CD14-positive monocyte (primary cell): Measurements from ENCODE around the gene NBAS. TPM values are rescaled to one million over a fixed set of nuclear protein-coding genes. Genes with fewer than 3 reads are reported as not detected.

Experiments
- DNase-seq, 3 donors: peaks; one replicate each; pipeline ENCODE4 v3.0.0-alpha.2; 2011 to 2022
- H2AFZ ChIP-seq: 2 replicates; pipeline ENCODE4 v1.6.0; 2012; ENCODE audit warnings: mild to moderate bottlenecking, low read depth, low read length, inconsistent platforms; ENCODE audit not compliant: insufficient read depth, poor library complexity, severe bottlenecking
- H3K27ac ChIP-seq, 2 donors: 1 replicate in 1 of 2; 2 replicates in 1 of 2; pipeline ENCODE4 v1.5.1; 2012 to 2013; ENCODE audit warnings: low read length in 2 of 2, control low read depth in 1 of 2, inconsistent platforms in 1 of 2, low read depth in 1 of 2, mild to moderate bottlenecking in 1 of 2
- H3K27me3 ChIP-seq, 2 donors: one replicate each; pipeline versions ENCODE4 v1.6.0 to v1.6.1; 2011 to 2013; ENCODE audit warnings: low read length in 2 of 2; ENCODE audit not compliant: control insufficient read depth in 2 of 2, insufficient read depth in 2 of 2
- H3K36me3 ChIP-seq, 2 donors: replicated peaks in 1 of 2; 1 replicate in 1 of 2; 2 replicates in 1 of 2; pipeline versions ENCODE4 v1.5.1 to v1.6.1; 2012 to 2013; ENCODE audit warnings: low read length in 2 of 2, control low read depth in 1 of 2, inconsistent platforms in 1 of 2, mild to moderate bottlenecking in 1 of 2; ENCODE audit not compliant: insufficient read depth in 2 of 2, control insufficient read depth in 1 of 2
- H3K4me1 ChIP-seq, 2 donors: 1 replicate in 1 of 2; 2 replicates in 1 of 2; pipeline versions ENCODE4 v1.5.1 to v1.6.1; 2012 to 2013; ENCODE audit warnings: low read length in 2 of 2, control low read depth in 1 of 2, inconsistent platforms in 1 of 2, mild to moderate bottlenecking in 1 of 2, moderate library complexity in 1 of 2; ENCODE audit not compliant: insufficient read depth in 2 of 2, control insufficient read depth in 1 of 2
- H3K4me2 ChIP-seq: replicated peaks from 2 replicates; pipeline ENCODE3; 2012; ENCODE audit warnings: low read length, moderate library complexity, mild to moderate bottlenecking; ENCODE audit not compliant: poor library complexity, severe bottlenecking; ENCODE audit errors: extremely low read depth
- H3K4me3 ChIP-seq, 3 experiments: fragments of 200-600 bp in 1 of 3; sonication (generic) in 1 of 3; replicated peaks in 1 of 3; 1 replicate in 2 of 3; 2 replicates in 1 of 3; pipeline ENCODE4 v1.5.1; 2011 to 2013; ENCODE audit warnings: low read length in 3 of 3, mild to moderate bottlenecking in 3 of 3, control low read depth in 2 of 3, low read depth in 2 of 3, inconsistent platforms in 1 of 3, moderate library complexity in 1 of 3
- H3K79me2 ChIP-seq: 2 replicates; pipeline ENCODE4 v1.6.0; 2012; ENCODE audit warnings: mild to moderate bottlenecking, control low read depth, inconsistent platforms, low read length, moderate library complexity; ENCODE audit not compliant: insufficient read depth
- H3K9ac ChIP-seq: 2 replicates; pipeline ENCODE4 v1.6.0; 2017; ENCODE audit warnings: low read length, mild to moderate bottlenecking; ENCODE audit not compliant: insufficient read depth, poor library complexity, severe bottlenecking
- H3K9me3 ChIP-seq, 2 donors: replicated peaks in 1 of 2; 1 replicate in 1 of 2; 2 replicates in 1 of 2; pipeline versions ENCODE4 v1.5.1 to v1.6.1; 2012 to 2013; ENCODE audit warnings: low read length in 2 of 2, control low read depth in 1 of 2; ENCODE audit not compliant: control insufficient read depth in 1 of 2, insufficient read depth in 1 of 2
- H4K20me1 ChIP-seq: 2 replicates; pipeline ENCODE4 v1.6.0; 2012; ENCODE audit warnings: mild to moderate bottlenecking, low read length, control low read depth, moderate library complexity; ENCODE audit not compliant: insufficient read depth
- H3K27ac Mint-ChIP-seq, 7 donors: one replicate each; pipeline ENCODE4 v1.8.0; 2020; ENCODE audit warnings: mild to moderate bottlenecking in 7 of 7, mixed read lengths in 7 of 7, moderate library complexity in 6 of 7, inconsistent platforms in 2 of 7
- H3K27me3 Mint-ChIP-seq, 3 donors: one replicate each; pipeline ENCODE4 v1.8.0; 2021 to 2022; ENCODE audit warnings: low read depth in 3 of 3, mild to moderate bottlenecking in 3 of 3, mixed read lengths in 3 of 3, moderate library complexity in 3 of 3, inconsistent platforms in 1 of 3
- H3K36me3 Mint-ChIP-seq, 2 donors: one replicate each; pipeline ENCODE4 v1.8.0; 2020; ENCODE audit warnings: mixed read lengths in 2 of 2, inconsistent platforms in 1 of 2, mild to moderate bottlenecking in 1 of 2
- H3K4me1 Mint-ChIP-seq: one replicate; pipeline ENCODE4 v1.8.0; 2020; ENCODE audit warnings: mild to moderate bottlenecking, mixed read lengths
- H3K4me3 Mint-ChIP-seq, 2 donors: one replicate each; pipeline ENCODE4 v1.8.0; 2020; ENCODE audit warnings: mild to moderate bottlenecking in 2 of 2, mixed read lengths in 2 of 2, moderate library complexity in 1 of 2
- H3K9me3 Mint-ChIP-seq, 7 donors: one replicate each; pipeline ENCODE4 v1.8.0; 2020 to 2022; ENCODE audit warnings: mixed read lengths in 7 of 7, mild to moderate bottlenecking in 6 of 7, moderate library complexity in 6 of 7, inconsistent platforms in 2 of 7
- CTCF ChIP-seq: fragments of 200-600 bp; IDR thresholded peaks from one replicate; pipeline ENCODE4 v1.8.0; 2022; ENCODE audit warnings: antibody characterized with exemption, mild to moderate bottlenecking
- WGBS: methylation state at CpG from one replicate; pipeline ENCODE4 v1.1.5; 2013; ENCODE audit warnings: missing lambda C conversion rate; ENCODE audit not compliant: insufficient coverage; 5-methylcytosine and 5-hydroxymethylcytosine counted together
- intact Hi-C, 2 donors: fragments of 100-400 bp; cut with micrococcal nuclease; formaldehyde crosslinking; loops; one replicate each; pipeline versions ENCODE4 v1.15.0 to v1.15.1; 2023
- polyA plus RNA-seq, 3 donors: library from polyadenylated mRNA; depleted of rRNA in 1 of 3; unstranded in 2 of 3; stranded (reverse) in 1 of 3; fragments of 300-500 nt in 2 of 3; fragments of >200 nt in 1 of 3; fragmentation: Illumina TruSeq in 2 of 3; gene quantifications; 1 replicate in 2 of 3; 2 replicates in 1 of 3; pipeline ENCODE4 v1.2.3, GENCODE V29; 2012 to 2021

NBAS gene
- polyA plus RNA-seq, 3 donors: 8.9 to 10.9 (median 8.9) TPM

- Histone ChIP-seq H3K36me3 (peaks cover 0 to 6% of the 10 kb centered on the region in 2 donors), H3K4me3 (no peak overlapping the region), H2AFZ (no peak overlapping the region), H4K20me1 (no peaks in the 10 kb centered on the region), H3K9me3 (no peaks in the 10 kb centered on the region), H3K4me2 (no peak overlapping the region), H3K79me2 (no peaks in the 10 kb centered on the region), H3K4me1 (no peaks in the 10 kb centered on the region), H3K9ac (no peak overlapping the region), H3K27me3 (no peaks in the 10 kb centered on the region), H3K27ac (no peak overlapping the region)
- Mint-ChIP-seq H3K4me1 (peaks cover 2% of the 10 kb centered on the region), H3K27me3 (peaks cover 0 to 2% (median 2%) of the 10 kb centered on the region in 3 donors), H3K4me3 (no peak overlapping the region), H3K36me3 (peaks cover 32 to 36% of the 10 kb centered on the region in 2 donors), H3K27ac (no peak overlapping the region), H3K9me3 (peaks cover 0 to 2% (median 0%) of the 10 kb centered on the region in 7 donors)
- intact Hi-C loops: no loop called here
- WGBS: no CpG with 5 or more reads among the region's 3 CpGs
- DNase-seq: peak; percentile 1 to 40 (median 7)
- no peak for TF ChIP-seq CTCF
Measured at GRCh38 chr2:15223887-15224286, 337.2 kb downstream of the NBAS start.

GRCh38 chr2:15222856-15223255, 338.3 kb downstream of the NBAS start:
- Histone ChIP-seq H4K20me1 (no peaks in the 10 kb centered on the region), H3K4me3 (no peak overlapping the region), H3K27me3 (no peaks in the 10 kb centered on the region), H2AFZ (no peak overlapping the region), H3K9me3 (no peaks in the 10 kb centered on the region), H3K4me2 (no peak overlapping the region), H3K79me2 (no peaks in the 10 kb centered on the region), H3K27ac (no peak overlapping the region), H3K36me3 (peaks cover 4 to 16% of the 10 kb centered on the region in 2 donors), H3K9ac (no peak overlapping the region), H3K4me1 (no peaks in the 10 kb centered on the region)
- Mint-ChIP-seq H3K36me3 (peaks cover 32 to 35% of the 10 kb centered on the region in 2 donors), H3K27me3 (peaks cover 0 to 4% (median 2%) of the 10 kb centered on the region in 3 donors), H3K9me3 (no peaks in the 10 kb centered on the region), H3K4me3 (no peak overlapping the region), H3K27ac (no peak overlapping the region), H3K4me1 (peaks cover 2% of the 10 kb centered on the region)
- DNase-seq: no peak
- WGBS: no CpG with 5 or more reads among the region's 3 CpGs
- no peak for TF ChIP-seq CTCF
- intact Hi-C loops: no loop called here
